HG03457 (cell line): ENCODE measurements around the gene EXOC1.
"Not testable (repeated sequence)": the region's sequence is repeated elsewhere in the genome, so short reads cannot be mapped to it uniquely, and the experiment has no call there.

Source experiments
- ATAC-seq: cut with Tn5 transposase; IDR thresholded peaks from one replicate; pipeline ENCODE4 v1.9.1; 2021; ENCODE audit warnings: moderate number of reproducible peaks; ENCODE audit not compliant: unreplicated experiment

EXOC1 gene

DNA sequence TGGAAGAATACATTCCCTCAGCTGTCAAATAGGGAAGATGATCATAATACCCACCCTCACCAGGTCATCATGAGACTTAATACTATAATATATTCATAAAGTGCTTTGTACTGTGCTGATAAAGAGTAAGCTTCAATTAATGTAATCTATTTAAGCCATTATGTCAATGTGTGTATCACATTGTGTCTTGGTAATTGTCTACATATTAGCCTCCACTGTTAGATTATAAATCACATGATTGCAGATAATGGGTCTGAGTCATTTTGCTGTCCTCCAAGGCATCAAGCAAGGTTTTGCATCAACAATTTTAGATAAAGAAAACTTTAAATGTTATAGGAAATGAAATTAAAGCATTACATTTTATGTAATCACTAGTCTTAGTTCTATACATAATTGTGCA is 50.1 kb downstream of the EXOC1 start:
- ATAC-seq: no peak

DNA sequence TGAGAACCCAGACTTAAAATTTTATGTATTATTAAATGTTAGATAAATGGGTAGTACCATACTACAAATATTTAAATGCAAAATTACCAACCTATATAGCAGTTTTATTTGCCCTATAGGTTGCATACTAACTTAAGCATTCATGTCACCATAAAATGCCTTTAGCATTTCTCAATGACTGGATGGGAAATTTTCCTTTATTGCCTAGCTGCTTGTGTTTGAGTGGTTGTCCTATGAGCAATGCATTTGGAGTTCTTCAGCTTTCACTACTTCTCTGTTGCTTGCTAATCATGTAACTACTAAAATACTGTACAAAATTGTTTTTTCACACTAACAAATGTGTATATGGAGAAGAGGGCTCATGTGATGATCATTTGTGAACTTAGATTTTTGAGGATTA is 51.1 kb downstream of the EXOC1 start:
- ATAC-seq: no peak

DNA sequence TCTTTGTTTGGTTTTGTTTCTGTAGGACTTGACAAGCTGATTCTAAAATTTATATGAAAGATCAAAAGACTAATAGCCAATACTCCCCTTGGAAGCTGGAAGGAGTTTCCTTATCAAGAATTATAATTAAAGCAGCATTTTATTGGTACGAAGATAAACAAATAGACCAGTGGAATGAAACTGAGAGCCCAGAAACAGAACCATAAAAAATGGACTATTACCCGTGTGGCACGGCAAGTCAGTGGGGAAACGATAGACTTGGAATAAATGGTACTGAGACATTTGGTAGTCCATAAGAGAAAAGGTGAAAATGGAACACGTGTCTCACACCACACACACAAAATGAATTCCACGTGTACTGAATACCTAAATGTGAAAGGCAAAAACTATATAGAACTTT is 52.9 kb downstream of the EXOC1 start:
- ATAC-seq: no peak

DNA sequence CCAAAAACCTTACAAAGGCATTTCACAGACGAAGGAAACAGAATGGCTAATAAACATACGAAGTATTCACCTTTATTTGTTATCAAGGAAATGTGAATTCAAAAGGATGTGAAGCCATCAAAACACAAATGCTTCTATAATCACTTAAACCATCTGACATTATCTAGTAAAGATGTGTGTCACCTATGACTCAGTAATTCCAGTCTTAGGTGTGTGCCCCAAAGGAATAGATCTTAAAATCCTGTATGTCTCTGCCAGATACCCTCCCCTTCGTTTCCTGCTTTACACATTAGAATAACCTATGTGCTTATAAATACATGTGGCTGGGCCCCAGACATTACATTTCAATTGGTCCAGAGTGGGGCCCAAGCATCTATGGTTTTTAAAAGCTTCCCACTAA is 53.5 kb downstream of the EXOC1 start:
- no peak for ATAC-seq

DNA sequence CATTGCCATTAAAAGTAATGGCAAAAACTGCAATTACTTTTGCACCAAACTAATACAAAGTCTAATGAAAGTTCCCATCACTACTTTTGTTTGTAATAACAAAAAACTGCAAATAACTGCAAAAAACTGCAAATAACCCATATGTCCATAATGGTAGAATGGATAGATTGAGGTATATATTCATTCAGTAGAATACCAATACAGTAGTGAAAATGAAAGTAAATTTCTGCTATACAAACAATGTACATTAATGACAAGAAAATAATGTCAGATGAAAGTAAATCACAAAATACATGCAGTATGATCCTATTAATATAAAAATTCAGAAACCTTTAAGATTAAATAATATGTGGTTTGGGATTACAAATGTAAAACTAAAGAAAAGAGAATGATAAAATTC is 54.0 kb downstream of the EXOC1 start:
- no peak for ATAC-seq

DNA sequence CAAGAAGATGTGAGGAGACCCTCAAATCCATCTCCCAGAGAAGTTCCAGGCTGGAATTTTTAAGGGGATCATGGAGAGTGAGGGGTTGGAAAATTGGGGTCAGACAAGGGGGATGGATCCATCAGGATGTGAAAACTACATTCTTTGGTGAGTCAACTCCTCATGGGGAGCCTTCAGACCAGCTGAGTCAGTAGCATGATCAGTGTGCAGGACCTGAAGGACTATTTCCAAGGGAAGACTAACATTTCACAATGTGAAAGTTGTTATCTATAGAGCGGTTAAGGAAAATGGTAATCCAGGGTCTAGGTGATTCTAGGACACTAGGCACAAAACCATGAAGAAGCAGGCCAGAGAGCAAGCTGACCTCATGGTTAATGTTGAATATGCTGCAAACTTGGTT is 56.7 kb downstream of the EXOC1 start:
- no peak for ATAC-seq

DNA sequence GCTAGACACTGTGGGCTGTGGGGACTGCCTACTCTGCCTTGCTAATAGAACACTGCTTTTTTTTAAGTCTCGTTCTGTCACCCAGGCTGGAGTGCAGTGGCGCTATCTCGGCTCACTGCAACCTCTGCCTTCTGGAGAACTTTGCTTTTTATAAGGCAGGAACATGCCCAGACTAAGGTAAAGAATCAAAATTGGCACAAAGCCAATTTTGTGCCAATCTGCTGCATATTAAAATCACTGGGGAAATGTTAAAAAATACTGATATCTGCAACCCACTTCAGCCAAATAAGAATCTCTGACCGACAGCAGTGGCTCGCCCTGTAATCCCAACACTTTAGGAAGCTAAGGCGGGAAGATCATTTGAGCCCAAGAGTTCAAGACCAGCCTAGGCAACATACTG is 58.8 kb downstream of the EXOC1 start:
- ATAC-seq: no peak

DNA sequence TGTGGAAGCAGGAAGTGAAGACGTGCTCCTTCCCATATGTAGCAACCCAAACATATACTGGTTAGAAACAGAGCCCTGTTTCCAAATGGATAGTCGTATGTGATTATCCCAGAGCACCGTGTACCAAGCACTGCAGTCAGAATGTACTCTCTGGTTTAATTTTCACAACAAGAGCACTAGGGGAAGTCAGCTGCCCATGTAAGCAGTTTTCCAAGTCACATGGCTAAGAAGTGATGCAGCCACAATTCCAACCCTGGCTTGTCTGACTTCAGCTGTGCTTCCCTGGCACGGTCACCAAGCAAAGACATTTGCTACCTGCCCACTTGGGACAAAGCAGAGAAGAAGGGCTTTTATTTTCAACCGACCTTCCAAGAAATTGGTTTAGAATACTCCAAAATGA is 67.1 kb downstream of the EXOC1 start:
- ATAC-seq: no peak

DNA sequence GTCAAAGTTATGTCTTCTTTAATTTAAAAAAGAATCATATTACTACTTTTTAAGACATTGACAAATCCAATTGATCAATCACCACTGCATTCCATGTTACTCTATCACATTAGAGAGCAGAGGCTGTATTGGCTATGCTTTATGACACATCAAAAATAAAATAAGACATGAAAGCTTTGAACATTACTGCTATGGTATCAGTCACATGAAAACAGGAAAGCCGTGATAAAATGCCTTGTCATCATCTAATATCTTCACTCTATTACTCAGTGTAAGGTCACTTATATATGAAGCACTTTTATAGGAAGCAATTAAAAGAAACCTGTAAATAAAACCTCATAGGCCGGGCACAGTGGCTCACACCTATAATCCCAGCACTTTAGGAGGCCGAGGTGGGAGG is 67.6 kb downstream of the EXOC1 start:
- no peak for ATAC-seq

DNA sequence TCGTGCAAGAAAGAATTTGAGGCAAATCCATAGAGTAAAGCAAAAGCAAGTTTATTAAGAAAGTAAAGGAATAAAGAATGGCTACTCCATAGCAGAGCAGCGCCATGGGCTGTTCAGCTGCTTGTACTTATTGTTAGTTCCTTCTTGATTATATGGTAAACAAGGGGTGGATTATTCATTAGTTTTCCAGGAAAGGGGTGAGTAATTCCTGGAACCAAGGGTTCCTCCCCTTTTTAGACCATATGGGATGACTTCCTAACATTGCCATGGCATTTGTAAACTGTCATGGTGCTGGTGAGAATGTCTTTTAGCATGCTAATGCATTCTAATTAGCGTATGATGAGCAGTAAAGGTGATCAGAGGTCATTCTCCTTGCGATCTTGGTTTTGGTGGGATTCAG is 71.8 kb downstream of the EXOC1 start:
- ATAC-seq: no peak

DNA sequence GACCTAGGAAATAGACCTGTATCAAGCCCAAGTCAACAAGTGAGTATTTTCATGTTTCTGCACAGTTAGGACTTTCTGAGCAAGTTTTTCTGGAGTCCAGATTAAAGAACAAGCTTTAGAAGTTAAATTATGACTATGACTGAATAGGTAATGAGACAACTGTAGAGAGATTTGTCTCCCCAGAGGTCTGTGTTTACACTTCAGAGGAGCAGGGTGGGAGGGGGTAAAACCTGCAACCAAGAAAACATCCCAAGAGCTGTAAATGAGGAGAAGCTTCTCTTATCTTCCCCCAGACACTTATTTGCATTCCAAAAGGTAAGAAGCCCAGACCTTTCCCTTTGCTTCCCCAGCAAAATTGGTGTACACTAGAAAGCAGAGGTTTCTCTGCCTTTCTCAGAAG is 73.2 kb downstream of the EXOC1 start:
- no peak for ATAC-seq

DNA sequence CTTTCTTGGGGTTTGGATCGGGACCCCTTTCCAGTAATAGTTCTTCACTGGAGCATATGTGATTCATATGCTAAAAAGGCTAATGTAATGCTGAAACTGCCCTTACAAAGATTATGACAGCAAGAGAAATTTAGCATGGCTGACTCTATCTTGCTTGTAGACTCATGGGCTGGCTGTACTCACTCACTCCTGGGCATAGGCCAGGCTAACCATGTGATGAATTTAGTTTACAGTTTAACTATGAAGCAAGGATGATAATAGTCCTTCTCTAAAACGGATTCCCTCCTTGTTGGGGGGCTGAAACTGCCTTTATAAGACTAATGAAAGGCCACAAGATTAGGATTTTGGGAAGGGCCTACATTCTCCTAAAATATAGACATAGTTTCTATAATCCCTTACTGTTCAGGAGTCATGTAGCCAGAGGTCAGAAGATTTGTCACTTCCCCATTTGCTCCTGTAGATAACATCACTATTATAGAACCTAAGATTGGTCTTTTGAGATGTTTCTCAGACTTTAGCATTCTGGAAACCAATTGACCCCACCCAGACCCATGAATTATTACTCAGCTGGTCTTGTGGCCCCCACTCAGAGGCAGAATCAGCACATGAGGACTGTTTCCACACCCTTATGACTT is 74.5 kb downstream of the EXOC1 start:
- ATAC-seq: no peak

DNA sequence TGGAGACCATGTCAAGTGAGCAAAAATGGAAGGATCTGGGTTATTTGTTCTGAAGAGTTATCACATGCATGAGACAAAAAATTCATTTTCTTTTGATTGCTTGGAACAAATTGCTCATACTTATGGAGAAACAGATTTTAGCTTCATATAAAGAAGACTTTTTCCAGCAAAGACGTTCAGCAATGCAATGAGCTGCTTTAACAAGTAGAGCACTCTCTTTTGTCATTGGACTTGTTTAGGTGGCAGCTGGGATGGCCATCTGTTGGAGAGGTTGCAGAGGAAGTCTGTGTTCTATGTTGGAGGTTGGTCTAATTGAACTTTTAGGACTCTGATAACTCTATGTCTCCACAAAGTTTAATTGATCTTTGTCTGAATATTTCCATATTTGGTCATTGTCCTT is 75.4 kb downstream of the EXOC1 start:
- ATAC-seq: no peak

DNA sequence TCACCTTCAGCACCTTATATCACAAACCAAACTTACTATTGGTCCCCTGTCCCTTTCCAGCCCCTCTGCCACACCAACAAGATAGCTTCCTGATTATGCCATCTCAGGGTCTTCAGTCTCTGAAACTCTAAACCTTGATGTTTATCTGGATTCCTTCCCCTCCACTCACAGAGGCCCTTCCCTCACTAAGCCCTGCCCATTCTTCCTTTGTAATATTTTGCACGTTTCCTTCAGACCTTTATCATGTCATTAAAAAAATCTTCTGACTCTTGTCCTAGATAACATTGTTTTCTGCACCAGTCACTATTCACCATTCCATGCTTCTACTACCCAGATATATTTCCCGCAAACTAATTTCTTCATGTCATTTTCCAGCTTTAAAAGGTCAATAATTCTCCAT is 77.6 kb downstream of the EXOC1 start:
- no peak for ATAC-seq

DNA sequence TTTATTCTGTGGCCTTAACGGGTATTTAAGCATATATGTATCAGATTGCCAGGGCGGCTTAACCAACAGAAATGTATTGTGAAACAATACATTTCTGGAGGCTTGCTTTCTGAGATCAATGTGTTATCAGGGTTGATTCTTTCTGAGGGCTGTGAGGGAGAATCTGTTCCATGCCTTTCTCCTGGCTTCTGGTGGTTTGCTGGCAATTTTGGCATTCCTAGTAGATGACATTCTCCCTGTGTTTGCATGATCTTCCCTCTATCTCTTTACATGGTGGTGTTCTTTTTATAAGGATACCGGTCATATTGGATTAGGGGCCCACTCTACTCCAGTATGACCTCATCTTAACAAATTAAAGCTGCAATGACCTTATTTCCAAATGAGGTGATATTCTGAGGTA is 78.4 kb downstream of the EXOC1 start:
- ATAC-seq: no peak

DNA sequence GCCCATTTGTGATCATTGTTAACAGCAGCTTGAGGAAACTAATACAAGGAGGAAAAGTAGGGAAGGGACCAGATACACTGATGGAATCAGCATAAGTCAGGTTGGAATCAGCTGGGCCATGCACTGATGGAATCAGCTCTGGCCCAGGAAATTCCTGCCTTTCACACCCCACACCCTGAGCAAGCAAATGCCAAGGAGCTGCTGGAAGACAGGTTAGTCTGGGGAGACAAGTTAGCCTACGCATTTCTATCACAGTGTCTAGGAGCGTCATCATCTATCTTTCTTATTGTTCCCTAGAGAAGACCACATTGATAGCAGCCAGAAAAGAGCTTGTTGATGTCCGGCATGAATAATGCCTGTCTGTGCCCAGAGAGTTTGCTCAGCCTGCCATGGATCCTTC is 79.1 kb downstream of the EXOC1 start:
- no peak for ATAC-seq

DNA sequence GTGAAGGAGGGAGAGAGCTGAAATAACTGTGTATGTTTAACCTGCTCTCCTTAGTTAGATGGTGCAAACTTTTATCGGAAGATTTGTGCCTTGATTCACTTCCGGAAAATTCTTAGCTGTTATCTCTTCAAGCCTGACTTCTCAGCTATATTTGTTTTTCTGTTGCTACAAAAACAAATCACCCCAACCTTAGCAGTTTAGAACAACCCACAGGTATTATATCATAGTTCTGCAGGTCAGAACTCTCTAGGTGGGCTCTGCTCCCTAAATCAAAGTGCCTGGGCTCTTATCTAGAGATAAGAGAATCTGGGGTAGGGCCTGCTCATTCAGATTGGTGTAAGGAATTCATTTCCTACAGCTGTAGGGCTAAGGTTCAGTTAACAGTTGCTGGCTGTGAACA is 80.2 kb downstream of the EXOC1 start:
- ATAC-seq: no peak

DNA sequence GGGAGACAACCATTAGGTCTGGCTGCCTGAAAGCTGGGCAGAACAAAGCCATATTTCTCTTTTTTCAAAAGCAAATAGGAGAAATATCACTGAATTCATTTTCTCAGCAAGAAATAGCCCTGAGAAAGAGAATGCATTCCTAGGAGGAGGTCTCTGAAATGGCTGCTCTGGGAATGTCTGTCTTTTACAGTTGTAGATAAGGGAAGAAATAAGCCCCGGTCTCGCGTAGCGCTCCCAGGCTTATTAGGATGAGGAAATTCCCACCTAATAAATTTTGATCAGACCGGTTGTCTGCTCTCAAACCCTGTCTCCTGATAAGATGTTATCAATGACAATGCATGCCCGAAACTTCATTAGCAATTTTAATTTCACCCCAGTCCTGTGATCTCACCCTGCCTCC is 82.5 kb downstream of the EXOC1 start:
- not testable (repeated sequence) for ATAC-seq

DNA sequence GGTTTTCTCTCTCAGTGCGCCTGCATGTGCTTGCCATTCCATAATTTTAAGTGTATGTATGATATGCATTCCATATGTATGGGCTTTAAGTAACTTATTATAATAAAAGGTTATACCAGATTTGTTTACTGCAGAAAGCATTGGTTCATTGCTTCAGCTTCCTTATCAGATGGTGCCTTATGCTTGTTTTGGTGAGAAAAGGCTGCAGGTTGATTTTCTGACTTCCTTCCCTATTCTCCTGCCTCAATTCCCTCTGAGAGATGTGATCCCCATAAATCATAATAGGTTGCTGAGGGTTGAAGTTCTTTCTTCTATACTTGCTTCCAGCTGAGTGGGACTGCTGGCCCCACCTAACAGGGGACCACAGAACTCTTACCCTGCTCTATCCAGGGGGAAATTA is 85.0 kb downstream of the EXOC1 start:
- ATAC-seq: no peak

DNA sequence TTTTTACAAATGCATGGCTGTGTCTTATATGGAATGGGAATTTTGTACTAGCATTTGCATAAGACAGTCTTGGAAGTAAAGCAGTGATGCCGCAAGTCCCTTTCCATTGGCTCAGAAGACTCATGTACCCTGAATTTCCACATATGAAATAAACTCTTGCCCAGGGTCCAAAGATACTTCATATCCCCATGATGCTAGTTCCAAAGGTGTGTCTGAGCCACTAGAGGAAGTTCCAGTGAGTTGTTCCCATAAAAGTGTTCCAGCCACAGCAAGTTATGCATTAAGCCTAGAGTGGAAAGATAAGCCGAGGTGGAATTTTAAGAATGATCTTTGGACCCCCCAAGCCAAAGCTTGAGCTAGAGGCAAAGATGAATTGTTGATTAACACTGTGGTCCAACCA is 86.0 kb downstream of the EXOC1 start:
- ATAC-seq: no peak

DNA sequence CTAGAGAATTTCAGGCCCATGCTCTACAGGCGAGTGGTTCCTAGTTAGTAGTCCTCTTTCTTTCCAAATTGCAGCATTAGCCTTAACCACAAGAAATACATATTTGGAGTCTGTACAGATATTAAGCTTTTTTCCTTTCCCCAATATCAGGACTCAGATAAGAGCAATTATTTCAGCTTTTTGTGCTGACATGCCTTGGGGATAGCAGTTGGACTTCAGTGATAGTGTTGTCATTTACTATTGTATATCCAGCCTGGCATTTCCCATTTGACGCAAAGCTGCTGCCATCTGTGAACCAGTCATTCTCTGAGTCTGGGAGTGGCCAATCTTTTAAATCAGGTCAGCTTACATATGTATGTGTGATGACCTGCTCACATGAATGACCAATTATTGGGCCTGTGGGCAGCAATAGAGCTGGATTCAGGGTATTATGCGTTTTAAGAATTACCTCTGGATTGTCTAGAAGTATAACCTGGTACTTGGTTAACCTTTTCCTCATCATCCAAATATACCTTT is 88.5 kb downstream of the EXOC1 start:
- no peak for ATAC-seq

DNA sequence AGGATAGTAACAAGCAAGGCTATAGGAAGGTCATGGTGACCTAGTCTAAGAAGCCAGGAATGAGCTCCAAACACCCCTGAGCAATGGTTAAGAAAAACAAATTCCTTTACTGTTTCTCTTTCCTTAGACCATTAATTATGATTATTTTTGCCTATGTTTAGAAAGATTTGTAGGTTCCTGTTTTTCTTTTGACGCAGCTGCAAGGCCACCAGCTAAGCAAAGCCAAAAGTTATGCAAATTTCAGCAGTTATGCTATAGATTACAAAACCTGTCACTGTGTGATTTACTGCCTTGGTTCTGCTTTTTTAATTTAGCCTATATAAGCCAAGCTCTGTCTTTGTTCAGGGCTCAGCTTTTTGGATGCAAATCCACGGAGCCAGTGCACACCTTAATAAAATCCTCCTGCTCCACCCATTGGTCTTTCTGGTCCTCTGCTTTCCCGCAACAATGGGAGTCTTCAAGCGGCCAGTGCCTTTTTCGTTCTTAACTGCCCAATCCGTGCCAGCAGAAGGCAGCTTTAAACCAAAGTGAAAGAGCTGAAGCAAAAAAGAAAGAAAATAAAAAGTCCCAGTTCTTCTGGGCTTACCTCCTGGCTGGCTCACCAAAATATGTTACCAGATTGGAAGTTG is 93.9 kb downstream of the EXOC1 start:
- no peak for ATAC-seq
